Kidney epithelial cell (primary cell): ENCODE data around the gene IL6ST. TPM values are rescaled to one million over a fixed set of nuclear protein-coding genes. Genes with fewer than 3 reads are reported as not detected.
"Not testable (repeated sequence)": the region's sequence is repeated elsewhere in the genome, so short reads cannot be mapped to it uniquely, and the experiment has no call there.

Experiments
- DNase-seq: peaks from one replicate; pipeline ENCODE4 v3.0.0-alpha.2; 2010; ENCODE audit warnings: low read depth
- H3K27me3 ChIP-seq: 2 replicates; pipeline ENCODE4 v1.6.0; 2011; ENCODE audit warnings: low read length; ENCODE audit not compliant: control insufficient read depth, insufficient read depth
- H3K36me3 ChIP-seq: 2 replicates; pipeline ENCODE4 v1.5.1; 2011; ENCODE audit warnings: low read length; ENCODE audit not compliant: control insufficient read depth, insufficient read depth
- H3K4me3 ChIP-seq: 2 replicates; pipeline ENCODE4 v1.5.1; 2011; ENCODE audit warnings: low read depth, mild to moderate bottlenecking, control low read depth, low read length
- total RNA-seq: library from RNA; depleted of rRNA; stranded (reverse); fragments of >200 nt; gene quantifications from 2 replicates; pipeline ENCODE4 v1.2.3, GENCODE V29; 2015
- TF ChIP-seq, protein P1 (sequence below): IDR thresholded peaks from 2 replicates; pipeline ENCODE4 v1.5.1; 2011; ENCODE audit warnings: mild to moderate bottlenecking, moderate library complexity, low read length, control low read depth, inconsistent platforms; ENCODE audit not compliant: insufficient read depth, poor library complexity, severe bottlenecking

Gene IL6ST
- 139 and 166 TPM in 2 replicates for total RNA-seq

DNA sequence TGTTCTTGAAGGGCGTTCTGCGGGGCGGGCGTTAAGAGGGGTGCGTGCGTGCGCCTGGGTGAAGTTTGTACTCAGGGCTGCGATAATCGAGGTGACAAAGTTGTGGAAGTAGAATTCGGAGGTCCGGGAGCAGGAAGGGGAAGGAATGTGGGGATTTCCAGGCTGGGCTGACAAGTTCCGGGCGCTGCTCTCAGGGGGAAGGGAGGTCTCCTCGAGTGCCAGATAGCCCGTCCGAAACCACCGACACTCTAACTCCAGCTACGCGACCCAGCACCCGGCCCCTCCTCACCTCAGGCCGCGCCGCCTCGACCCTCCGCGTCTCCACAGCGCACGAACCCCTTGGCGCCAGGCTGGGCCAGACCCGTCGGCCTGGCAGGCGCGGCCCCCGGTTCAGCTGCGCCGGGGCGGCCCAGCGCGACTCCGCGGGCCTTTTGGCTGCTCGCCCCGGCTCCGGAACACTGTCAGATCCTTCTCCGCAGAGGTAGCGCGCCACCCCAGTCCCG, at the start of gene IL6ST:
Gene IL6ST, minus strand, starts transcription at position 469 of the 503 bp plus-strand sequence. CDS start 18,685 bp downstream, outside the sequence.
- Histone ChIP-seq H3K27me3 (no peaks in the 10 kb centered on the region), H3K4me3 (peak within 1 kb of the TSS; percentile 61), H3K36me3 (no peaks in the 10 kb centered on the region)
- TF ChIP-seq, protein P1, sequence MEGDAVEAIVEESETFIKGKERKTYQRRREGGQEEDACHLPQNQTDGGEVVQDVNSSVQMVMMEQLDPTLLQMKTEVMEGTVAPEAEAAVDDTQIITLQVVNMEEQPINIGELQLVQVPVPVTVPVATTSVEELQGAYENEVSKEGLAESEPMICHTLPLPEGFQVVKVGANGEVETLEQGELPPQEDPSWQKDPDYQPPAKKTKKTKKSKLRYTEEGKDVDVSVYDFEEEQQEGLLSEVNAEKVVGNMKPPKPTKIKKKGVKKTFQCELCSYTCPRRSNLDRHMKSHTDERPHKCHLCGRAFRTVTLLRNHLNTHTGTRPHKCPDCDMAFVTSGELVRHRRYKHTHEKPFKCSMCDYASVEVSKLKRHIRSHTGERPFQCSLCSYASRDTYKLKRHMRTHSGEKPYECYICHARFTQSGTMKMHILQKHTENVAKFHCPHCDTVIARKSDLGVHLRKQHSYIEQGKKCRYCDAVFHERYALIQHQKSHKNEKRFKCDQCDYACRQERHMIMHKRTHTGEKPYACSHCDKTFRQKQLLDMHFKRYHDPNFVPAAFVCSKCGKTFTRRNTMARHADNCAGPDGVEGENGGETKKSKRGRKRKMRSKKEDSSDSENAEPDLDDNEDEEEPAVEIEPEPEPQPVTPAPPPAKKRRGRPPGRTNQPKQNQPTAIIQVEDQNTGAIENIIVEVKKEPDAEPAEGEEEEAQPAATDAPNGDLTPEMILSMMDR, result no peak
- no peak for DNase-seq

DNA sequence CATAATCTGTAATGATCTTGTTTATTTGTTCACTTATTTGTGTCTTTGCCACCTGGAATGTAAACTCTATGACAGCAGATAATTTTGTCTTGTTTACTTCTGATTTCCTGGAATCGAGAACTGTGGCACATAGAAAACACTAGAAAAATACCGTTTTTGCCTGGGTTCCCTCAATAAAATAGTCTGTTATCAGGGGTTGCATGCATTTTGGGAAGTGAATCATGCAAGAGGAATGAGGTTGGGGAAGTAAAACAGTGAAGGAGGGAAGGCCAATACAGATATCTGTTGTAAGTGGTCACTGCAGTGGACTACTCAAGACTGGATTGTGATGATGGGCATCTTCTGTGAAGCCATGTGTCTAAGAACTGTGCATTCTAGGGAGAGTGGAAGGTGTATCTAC, 45.2 kb upstream of the IL6ST start:
- Histone ChIP-seq H3K27me3 (no peaks in the 10 kb centered on the region), H3K36me3 (no peaks in the 10 kb centered on the region), H3K4me3 (no peak overlapping the region)
- TF ChIP-seq, protein P1, result no peak
- DNase-seq, result no peak

DNA sequence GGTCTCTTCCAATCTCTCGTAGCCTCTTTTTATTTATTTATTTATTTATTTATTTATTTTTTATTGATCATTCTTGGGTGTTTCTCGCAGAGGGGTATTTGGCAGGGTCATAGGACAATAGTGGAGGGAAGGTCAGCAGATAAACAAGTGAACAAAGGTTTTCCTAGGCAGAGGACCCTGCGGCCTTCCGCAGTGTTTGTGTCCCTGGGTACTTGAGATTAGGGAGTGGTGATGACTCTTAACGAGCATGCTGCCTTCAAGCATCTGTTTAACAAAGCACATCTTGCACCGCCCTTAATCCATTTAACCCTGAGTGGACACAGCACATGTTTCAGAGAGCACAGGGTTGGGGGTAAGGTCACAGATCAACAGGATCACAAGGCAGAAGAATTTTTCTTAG, 43.4 kb upstream of the IL6ST start:
- not testable (repeated sequence) for H3K4me3 ChIP-seq, H3K27me3 ChIP-seq, DNase-seq, H3K36me3 ChIP-seq

DNA sequence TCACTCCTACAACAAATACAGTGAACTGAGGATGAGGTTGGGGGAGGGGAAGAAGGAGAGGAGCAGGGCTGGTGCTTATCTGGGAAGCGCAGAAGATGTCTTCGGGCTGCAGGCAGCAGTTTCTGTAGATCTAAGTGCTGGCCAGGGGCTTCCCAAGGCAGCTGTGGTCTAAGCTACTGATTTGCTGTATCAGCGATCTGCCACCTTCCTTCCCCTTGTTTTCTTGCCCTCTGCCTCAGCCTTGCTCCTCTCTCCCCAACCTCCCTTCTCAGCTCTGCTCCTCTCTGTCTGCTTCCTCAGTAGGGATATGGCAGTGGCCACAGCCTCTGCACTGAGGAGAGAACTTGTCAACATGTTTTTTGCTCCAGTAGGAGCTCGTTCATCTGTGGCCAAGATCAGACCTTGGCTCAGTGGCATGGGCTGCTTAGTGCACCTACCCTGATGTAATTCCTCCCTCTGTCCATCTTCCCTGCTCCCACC, 42.8 kb upstream of the IL6ST start:
- Histone ChIP-seq H3K36me3 (no peaks in the 10 kb centered on the region), H3K27me3 (no peaks in the 10 kb centered on the region), H3K4me3 (no peak overlapping the region)
- TF ChIP-seq, protein P1, result no peak
- no peak for DNase-seq

DNA sequence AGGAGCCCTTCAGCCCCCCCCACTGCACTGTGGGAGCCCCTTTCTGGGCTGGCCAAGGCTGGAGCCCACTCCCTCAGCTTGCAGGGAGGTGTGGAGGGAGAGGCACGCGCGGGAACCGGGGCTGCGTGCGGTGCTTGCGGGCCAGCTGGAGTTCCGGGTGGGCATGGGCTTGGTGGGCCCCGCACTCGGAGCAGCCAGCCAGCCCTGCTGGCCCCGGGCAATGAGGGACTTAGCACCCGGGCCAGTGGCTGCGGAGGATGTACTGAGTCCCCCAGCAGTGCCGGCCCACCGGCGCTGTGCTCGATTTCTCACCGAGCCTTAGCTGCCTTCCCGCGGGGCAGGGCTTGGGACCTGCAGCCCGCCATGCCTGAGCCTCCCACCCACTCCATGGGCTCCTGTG, 40.6 kb upstream of the IL6ST start:
- H3K4me3 ChIP-seq, H3K36me3 ChIP-seq, DNase-seq, H3K27me3 ChIP-seq: not testable (repeated sequence)

DNA sequence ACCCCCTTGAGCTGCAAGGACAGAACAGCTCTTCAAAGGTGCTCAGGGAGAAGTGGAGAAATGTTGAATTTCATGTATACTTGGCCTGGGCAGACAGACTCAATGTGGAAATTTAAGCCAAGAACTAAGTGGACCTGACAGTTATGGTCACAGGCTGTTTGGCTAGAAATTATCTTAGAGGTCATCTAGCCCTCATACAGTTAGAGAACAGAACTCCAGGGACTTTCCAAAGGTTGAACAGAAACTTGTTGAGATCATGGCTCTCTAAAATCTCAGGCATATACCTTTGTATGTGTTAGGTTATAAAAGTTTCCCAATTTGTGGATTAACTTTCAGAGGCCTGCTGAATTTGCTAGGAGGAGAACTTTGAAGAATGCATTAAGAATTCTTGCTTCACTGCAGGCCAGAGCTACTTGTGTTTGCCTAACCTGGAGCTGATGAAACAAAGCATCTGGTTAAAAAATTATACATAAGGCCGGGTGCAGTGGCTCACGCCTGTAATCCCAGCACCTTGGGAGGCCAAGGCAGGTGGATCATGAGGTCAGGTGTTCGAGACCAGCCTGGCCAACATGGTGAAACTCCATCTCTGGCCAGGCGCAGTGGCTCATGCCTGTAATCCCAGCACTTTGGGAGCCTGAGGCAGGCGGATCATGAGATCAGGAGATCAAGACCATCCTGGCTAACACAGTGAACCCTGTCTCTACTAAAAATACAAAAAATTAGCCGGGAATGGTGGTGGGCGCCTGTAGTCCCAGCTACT, 35.3 kb upstream of the IL6ST start:
- not testable (repeated sequence) for H3K36me3 ChIP-seq, H3K4me3 ChIP-seq, H3K27me3 ChIP-seq, DNase-seq

DNA sequence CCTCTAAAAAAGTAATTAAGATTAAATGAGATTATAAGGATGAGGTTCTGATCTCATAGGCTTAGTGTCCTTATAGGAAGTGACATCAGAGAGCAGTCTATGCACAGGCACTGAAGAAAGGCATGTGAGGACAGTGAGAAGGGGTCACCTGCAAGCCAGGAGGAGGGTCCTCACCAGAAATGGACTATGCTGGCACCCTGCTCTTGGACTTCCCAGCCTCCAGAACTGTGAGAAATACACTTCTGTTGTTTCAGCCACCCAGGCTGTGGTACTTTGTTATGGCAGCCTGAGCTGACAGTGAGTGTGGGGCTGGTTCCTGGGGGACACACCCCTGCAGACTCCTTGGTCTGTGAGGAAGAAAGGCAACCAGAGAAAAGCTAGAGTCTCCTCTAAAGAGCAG, 34.7 kb upstream of the IL6ST start:
- TF ChIP-seq, protein P1, result no peak
- Histone ChIP-seq H3K4me3 (no peak overlapping the region), H3K36me3 (no peaks in the 10 kb centered on the region), H3K27me3 (no peaks in the 10 kb centered on the region)
- no peak for DNase-seq
